Mucosa of descending colon (tissue), 3 donors: ENCODE results near the gene PGK2. TPM values are rescaled to one million over a fixed set of nuclear protein-coding genes. Genes with fewer than 3 reads are reported as not detected.
"Not testable (repeated sequence)": the region's sequence is repeated elsewhere in the genome, so short reads cannot be mapped to it uniquely, and the experiment has no call there.

ENCODE experiments used
- ATAC-seq: fragments of 200-7000 bp; cut with Tn5 transposase; one replicate; pipeline ENCODE4 v1.9.1; 2020; ENCODE audit warnings: mild to moderate bottlenecking, moderate library complexity
- DNase-seq, 3 donors: peaks; one replicate each; pipeline ENCODE4 v3.0.0-alpha.2; 2020
- H3K36me3 ChIP-seq: fragments of 200-600 bp; one replicate; pipeline ENCODE4 v1.8.0; 2021; ENCODE audit warnings: low read depth, mild to moderate bottlenecking
- H3K4me1 ChIP-seq: fragments of 200-600 bp; one replicate; pipeline ENCODE4 v1.8.0; 2021; ENCODE audit warnings: low read depth, mild to moderate bottlenecking
- H3K4me3 ChIP-seq: fragments of 200-600 bp; one replicate; pipeline ENCODE4 v1.8.0; 2021; ENCODE audit warnings: mild to moderate bottlenecking
- H3K9me3 ChIP-seq: fragments of 200-600 bp; one replicate; pipeline ENCODE4 v1.8.0; 2021; ENCODE audit warnings: mild to moderate bottlenecking
- intact Hi-C, 2 donors: fragments of 100-400 bp; cut with DNase I in 1 of 2; cut with micrococcal nuclease in 1 of 2; formaldehyde crosslinking; loops; one replicate each; pipeline versions ENCODE4 v1.11.0 to v1.11.1; 2022; cut with DNase I, micrococcal nuclease
- total RNA-seq, 3 donors: library from RNA; stranded (reverse); fragmentation: NEBNext Ultra II Directional in 2 of 3; extraction: Animal tissue kit (Norgen Biotek cat#: 25700) in 2 of 3; gene quantifications; one replicate each; pipeline versions ENCODE4 v1.2.1 to v1.2.4, GENCODE V29; 2021 to 2023
- TF ChIP-seq, protein P1 (sequence below): fragments of 200-600 bp; IDR thresholded peaks from one replicate; pipeline ENCODE4 v1.8.0; 2022; ENCODE audit warnings: antibody characterized with exemption, mild to moderate bottlenecking
- donor health status: DM: no; HTN: no; CAD: no; lungs with moderate emphysema.
- donor health status: DM: no; HTN: no; CAD: no.
- donor health status: DM: no; HTN: yes; CAD: no.

The PGK2 gene
- total RNA-seq, 3 donors from 2014 or later, result not detected

- no peak for DNase-seq
- intact Hi-C loops, result no loop called here
- ATAC-seq, result no peak
- Histone ChIP-seq H3K36me3 (no peaks in the 10 kb centered on the region), H3K4me3 (no peak overlapping the region), H3K4me1 (no peaks in the 10 kb centered on the region), H3K9me3 (no peaks in the 10 kb centered on the region)
- TF ChIP-seq, protein P1, sequence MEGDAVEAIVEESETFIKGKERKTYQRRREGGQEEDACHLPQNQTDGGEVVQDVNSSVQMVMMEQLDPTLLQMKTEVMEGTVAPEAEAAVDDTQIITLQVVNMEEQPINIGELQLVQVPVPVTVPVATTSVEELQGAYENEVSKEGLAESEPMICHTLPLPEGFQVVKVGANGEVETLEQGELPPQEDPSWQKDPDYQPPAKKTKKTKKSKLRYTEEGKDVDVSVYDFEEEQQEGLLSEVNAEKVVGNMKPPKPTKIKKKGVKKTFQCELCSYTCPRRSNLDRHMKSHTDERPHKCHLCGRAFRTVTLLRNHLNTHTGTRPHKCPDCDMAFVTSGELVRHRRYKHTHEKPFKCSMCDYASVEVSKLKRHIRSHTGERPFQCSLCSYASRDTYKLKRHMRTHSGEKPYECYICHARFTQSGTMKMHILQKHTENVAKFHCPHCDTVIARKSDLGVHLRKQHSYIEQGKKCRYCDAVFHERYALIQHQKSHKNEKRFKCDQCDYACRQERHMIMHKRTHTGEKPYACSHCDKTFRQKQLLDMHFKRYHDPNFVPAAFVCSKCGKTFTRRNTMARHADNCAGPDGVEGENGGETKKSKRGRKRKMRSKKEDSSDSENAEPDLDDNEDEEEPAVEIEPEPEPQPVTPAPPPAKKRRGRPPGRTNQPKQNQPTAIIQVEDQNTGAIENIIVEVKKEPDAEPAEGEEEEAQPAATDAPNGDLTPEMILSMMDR, result no peak
These were observed 19.1 kb upstream of the PGK2 start for GRCh38 chr6:49806145-49806544.

DNA sequence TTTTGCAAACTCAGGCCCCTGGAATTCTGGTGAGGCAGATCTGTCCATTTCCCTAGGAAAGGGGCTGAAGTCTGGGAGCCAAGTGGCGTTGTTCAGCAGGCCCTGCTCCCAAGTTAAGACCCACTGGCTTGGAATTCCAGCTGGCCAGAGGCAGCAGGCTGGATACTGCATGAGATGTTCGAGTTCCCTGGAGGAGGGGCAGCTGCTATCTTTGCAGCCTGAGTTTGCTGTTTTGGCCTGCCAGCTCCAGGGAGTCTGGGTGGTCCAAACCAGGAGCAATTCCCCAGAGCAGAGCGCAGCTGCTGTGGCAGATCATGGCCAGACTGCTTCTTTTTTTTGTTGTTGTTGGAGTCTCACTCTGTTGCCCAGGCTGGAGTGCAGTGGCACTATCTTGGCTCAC, 18.2 kb upstream of the PGK2 start:
- no peak overlapping the region for H3K4me3 ChIP-seq
- H3K36me3 ChIP-seq, result no peaks in the 10 kb centered on the region
- intact Hi-C loops, result no loop called here
- TF ChIP-seq, protein P1, result no peak
- ATAC-seq, result no peak
- DNase-seq, result no peak
- H3K4me1 ChIP-seq, result no peaks in the 10 kb centered on the region
- H3K9me3 ChIP-seq, result no peaks in the 10 kb centered on the region

DNA sequence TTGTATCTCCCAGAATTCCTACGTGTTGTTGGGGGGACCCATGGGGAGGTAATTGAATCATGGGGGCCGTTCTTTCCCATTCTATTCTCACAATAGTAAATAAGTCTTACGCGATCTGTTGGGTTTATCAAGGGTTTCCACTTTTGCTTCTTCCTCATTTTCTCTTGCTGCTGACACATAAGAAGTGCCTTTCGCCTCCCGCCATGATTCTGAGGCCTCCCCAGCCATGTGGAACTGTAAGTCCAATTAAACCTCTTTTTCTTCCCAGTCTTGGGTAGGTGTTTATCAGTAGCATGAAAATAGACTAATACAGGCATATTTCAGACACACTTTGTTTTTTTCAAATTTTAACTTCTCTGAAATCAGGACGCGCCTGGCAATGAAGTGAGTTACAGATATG, 14.4 kb upstream of the PGK2 start:
- H3K4me3 ChIP-seq, result no peak overlapping the region
- intact Hi-C loops, result no loop called here
- no peak for DNase-seq
- no peaks in the 10 kb centered on the region for H3K36me3 ChIP-seq
- H3K9me3 ChIP-seq, result no peaks in the 10 kb centered on the region
- no peak for ATAC-seq
- TF ChIP-seq, protein P1, result no peak
- H3K4me1 ChIP-seq, result no peaks in the 10 kb centered on the region

DNA sequence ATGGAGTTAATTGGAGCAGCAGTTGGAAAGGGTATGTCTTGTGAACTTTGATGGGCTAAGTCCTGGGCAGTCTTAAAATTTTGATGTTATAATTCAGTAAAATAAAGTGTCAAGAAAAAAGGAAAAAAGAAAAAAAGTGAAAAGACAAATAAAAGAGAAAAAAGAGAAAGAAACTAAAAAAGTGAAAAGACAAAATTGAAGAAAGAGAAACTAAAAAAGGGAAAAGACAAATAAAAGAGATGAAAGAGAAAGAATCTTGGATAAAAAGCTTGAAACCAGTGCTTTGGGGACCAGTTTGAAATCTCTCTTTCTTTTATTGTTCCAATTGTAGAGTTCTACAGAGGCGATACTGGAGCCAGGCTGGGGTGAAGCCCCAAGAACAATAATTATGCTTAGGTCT, 12.0 kb upstream of the PGK2 start:
- no peaks in the 10 kb centered on the region for H3K36me3 ChIP-seq
- no peak overlapping the region for H3K4me3 ChIP-seq
- ATAC-seq (no peak), DNase-seq (no peak)
- H3K9me3 ChIP-seq, result no peaks in the 10 kb centered on the region
- H3K4me1 ChIP-seq, result no peaks in the 10 kb centered on the region
- TF ChIP-seq, protein P1, result no peak
- intact Hi-C loops, result no loop called here

GRCh38 chr6:49796842-49797455, 9.9 kb upstream of the PGK2 start:
- H3K9me3 ChIP-seq, ATAC-seq, intact Hi-C loops: not testable (repeated sequence)

DNA sequence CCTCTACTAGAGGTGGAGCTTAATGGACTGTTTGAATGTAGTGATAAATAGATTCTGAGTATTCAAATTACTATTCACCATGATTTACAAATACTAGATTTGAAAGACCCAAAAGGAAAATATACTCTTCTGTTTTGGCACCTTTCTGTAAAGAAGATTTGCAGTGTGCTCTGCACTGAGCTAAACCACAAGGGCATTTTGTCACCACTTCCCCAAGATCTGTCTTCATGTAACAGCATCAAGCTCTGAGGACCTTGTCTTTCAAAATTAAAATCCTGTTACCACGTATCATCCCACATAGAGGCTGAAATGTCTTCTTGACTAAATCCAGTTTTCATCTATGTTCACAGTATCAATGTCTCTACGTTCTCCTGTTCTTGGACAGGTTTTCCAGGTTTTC, 3.3 kb upstream of the PGK2 start:
- no peaks in the 10 kb centered on the region for H3K9me3 ChIP-seq
- no peak for DNase-seq
- no peaks in the 10 kb centered on the region for H3K4me1 ChIP-seq
- H3K36me3 ChIP-seq, result no peaks in the 10 kb centered on the region
- no peak for ATAC-seq
- TF ChIP-seq, protein P1, result no peak
- no peak overlapping the region for H3K4me3 ChIP-seq
- intact Hi-C loops, result no loop called here

More at GRCh38 chr6:49796842-49797455, 9.9 kb upstream of the PGK2 start:
- not testable (repeated sequence) for H3K4me1 ChIP-seq, H3K4me3 ChIP-seq, H3K36me3 ChIP-seq, DNase-seq
